Natural killer cell (primary cell): Measurements from ENCODE around the gene ROBO2. TPM values are rescaled to one million over a fixed set of nuclear protein-coding genes. Genes with fewer than 3 reads are reported as not detected.

Source experiments
- ATAC-seq, 3 donors: fragments of 150-1000 bp in 2 of 3; fragments of 200-7000 bp in 1 of 3; cut with Tn5 transposase; 1 replicate in 1 of 3; 2 replicates in 2 of 3; pipeline ENCODE4 v1.10.0; 2021; ENCODE audit warnings: mild to moderate bottlenecking in 2 of 3, moderate library complexity in 2 of 3
- DNase-seq, 2 donors: peaks; one replicate each; pipeline versions ENCODE4 v3.0.0 to v3.0.0-alpha.2; 2013 to 2021; ENCODE audit warnings: mixed read lengths in 1 of 2
- H3K27ac ChIP-seq: one replicate; pipeline ENCODE4 v1.5.1; 2013; ENCODE audit warnings: mild to moderate bottlenecking, low read length
- H3K27me3 ChIP-seq: one replicate; pipeline ENCODE4 v1.6.1; 2013; ENCODE audit warnings: low read length; ENCODE audit not compliant: control insufficient read depth, insufficient read depth
- H3K36me3 ChIP-seq: one replicate; pipeline ENCODE4 v1.6.1; 2013; ENCODE audit warnings: low read length; ENCODE audit not compliant: control insufficient read depth, insufficient read depth
- H3K4me1 ChIP-seq: one replicate; pipeline ENCODE4 v1.6.1; 2013; ENCODE audit warnings: low read length; ENCODE audit not compliant: control insufficient read depth, insufficient read depth
- H3K4me3 ChIP-seq: one replicate; pipeline ENCODE4 v1.5.1; 2013; ENCODE audit warnings: low read length
- H3K9me3 ChIP-seq: one replicate; pipeline ENCODE4 v1.6.1; 2013; ENCODE audit warnings: low read length; ENCODE audit not compliant: control insufficient read depth, insufficient read depth
- H3K27ac Mint-ChIP-seq, 2 donors: one replicate each; pipeline ENCODE4 v1.8.0; 2022; ENCODE audit warnings: mild to moderate bottlenecking in 2 of 2, mixed read lengths in 2 of 2, moderate library complexity in 1 of 2
- H3K27me3 Mint-ChIP-seq, 2 donors: one replicate each; pipeline ENCODE4 v1.8.0; 2022; ENCODE audit warnings: low read depth in 2 of 2, mixed read lengths in 2 of 2
- H3K36me3 Mint-ChIP-seq: one replicate; pipeline ENCODE4 v1.8.0; 2022; ENCODE audit warnings: mixed read lengths
- H3K4me1 Mint-ChIP-seq, 2 donors: one replicate each; pipeline ENCODE4 v1.8.0; 2022; ENCODE audit warnings: mixed read lengths in 2 of 2
- H3K4me3 Mint-ChIP-seq: one replicate; pipeline ENCODE4 v1.8.0; 2022; ENCODE audit warnings: mild to moderate bottlenecking, moderate library complexity, mixed read lengths
- H3K9me3 Mint-ChIP-seq, 2 donors: one replicate each; pipeline ENCODE4 v1.8.0; 2022; ENCODE audit warnings: mixed read lengths in 2 of 2
- WGBS: methylation state at CpG from one replicate; pipeline ENCODE4 v1.1.7; 2013; ENCODE audit warnings: missing lambda C conversion rate; ENCODE audit not compliant: insufficient coverage; 5-methylcytosine and 5-hydroxymethylcytosine counted together
- intact Hi-C: fragments of 100-400 bp; cut with micrococcal nuclease; formaldehyde crosslinking; loops from one replicate; pipeline ENCODE4 v1.14.2; 2022
- total RNA-seq, 4 donors: library from RNA; stranded (reverse); fragments of 120-200 nt in 1 of 4; gene quantifications; one replicate each; pipeline versions ENCODE4 v1.2.3 to v1.2.4, GENCODE V29; 2013 to 2022
- TF ChIP-seq, protein P1 (sequence below): fragments of 200-600 bp; IDR thresholded peaks from one replicate; pipeline ENCODE4 v1.8.0; 2022; ENCODE audit warnings: antibody characterized with exemption

The ROBO2 gene
- total RNA-seq, 3 donors from 2014 or later (not counting 1 experiment from before 2014, with no cell fraction given) = not detected

DNA sequence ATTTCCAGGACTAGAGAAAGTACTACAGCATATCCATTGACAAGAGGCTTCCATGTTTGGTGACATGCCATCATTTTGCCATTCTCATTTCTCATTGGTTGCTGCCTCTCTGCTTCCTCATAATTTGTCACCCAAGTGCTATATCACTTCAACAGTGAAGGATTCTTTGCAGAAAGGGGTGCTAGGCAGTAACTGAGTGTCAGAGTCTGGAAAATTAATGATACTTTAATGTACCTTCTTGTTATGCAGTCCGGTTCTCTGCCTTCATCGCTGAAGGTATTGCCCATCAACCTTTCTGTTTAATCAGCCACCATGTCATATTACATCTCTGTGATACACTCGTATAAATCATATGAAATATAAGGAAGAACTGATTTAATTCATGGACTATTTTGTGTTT lies 550.3 kb downstream of the ROBO2 start:
- no peaks in the 10 kb centered on the region for H3K27me3 Mint-ChIP-seq
- Histone ChIP-seq H3K4me1 (no peaks in the 10 kb centered on the region), H3K9me3 (no peaks in the 10 kb centered on the region), H3K27me3 (no peaks in the 10 kb centered on the region), H3K36me3 (no peaks in the 10 kb centered on the region), H3K27ac (no peak overlapping the region), H3K4me3 (no peak overlapping the region)
- DNase-seq = no peak
- no peaks in the 10 kb centered on the region for H3K4me1 Mint-ChIP-seq
- H3K9me3 Mint-ChIP-seq = peaks cover 10 to 11% of the 10 kb centered on the region in 2 donors
- no peak overlapping the region for H3K27ac Mint-ChIP-seq
- TF ChIP-seq, protein P1, sequence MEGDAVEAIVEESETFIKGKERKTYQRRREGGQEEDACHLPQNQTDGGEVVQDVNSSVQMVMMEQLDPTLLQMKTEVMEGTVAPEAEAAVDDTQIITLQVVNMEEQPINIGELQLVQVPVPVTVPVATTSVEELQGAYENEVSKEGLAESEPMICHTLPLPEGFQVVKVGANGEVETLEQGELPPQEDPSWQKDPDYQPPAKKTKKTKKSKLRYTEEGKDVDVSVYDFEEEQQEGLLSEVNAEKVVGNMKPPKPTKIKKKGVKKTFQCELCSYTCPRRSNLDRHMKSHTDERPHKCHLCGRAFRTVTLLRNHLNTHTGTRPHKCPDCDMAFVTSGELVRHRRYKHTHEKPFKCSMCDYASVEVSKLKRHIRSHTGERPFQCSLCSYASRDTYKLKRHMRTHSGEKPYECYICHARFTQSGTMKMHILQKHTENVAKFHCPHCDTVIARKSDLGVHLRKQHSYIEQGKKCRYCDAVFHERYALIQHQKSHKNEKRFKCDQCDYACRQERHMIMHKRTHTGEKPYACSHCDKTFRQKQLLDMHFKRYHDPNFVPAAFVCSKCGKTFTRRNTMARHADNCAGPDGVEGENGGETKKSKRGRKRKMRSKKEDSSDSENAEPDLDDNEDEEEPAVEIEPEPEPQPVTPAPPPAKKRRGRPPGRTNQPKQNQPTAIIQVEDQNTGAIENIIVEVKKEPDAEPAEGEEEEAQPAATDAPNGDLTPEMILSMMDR = no peak
- no peak for ATAC-seq
- 100% methylated on average over 1 of the region's 3 CpGs for WGBS
- intact Hi-C loops = no loop called here
- H3K36me3 Mint-ChIP-seq = no peaks in the 10 kb centered on the region
- H3K4me3 Mint-ChIP-seq = no peak overlapping the region

DNA sequence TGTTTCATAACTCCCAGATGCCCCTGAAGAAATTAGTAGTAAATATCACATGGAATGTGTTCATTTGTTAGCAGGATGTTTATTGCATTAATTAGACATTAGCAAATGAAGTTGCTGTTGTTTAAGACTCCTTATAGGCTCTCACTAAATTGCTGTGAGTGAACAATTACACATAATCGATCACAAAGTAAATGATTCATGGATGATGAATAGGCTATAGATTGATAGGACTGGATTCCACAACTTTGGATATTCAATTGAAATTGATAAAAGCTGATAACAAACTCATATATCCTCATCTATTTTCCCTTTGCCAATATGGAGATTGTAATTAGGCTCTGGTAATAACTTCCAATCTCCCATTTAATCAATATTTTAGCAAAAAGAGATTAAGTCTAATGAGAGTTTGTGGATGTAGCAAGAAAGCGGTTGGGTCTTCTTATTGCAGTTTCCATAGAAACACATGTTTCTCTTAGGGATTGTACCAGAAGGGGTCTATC lies 555.5 kb downstream of the ROBO2 start:
- ATAC-seq (no peak), DNase-seq (no peak)
- TF ChIP-seq, protein P1 = no peak
- Mint-ChIP-seq H3K4me3 (no peak overlapping the region), H3K9me3 (peaks cover 7 to 9% of the 10 kb centered on the region in 2 donors), H3K27me3 (no peaks in the 10 kb centered on the region), H3K27ac (no peak overlapping the region), H3K4me1 (no peaks in the 10 kb centered on the region), H3K36me3 (no peaks in the 10 kb centered on the region)
- Histone ChIP-seq H3K4me1 (no peaks in the 10 kb centered on the region), H3K9me3 (peaks cover 3% of the 10 kb centered on the region), H3K27me3 (no peaks in the 10 kb centered on the region), H3K4me3 (no peak overlapping the region), H3K27ac (no peak overlapping the region), H3K36me3 (no peaks in the 10 kb centered on the region)
- intact Hi-C loops = no loop called here
- WGBS = 100% methylated on average over 1 of the region's 2 CpGs

- TF ChIP-seq, protein P1 = no peak
- no peak overlapping the region for H3K4me3 Mint-ChIP-seq
- no peaks in the 10 kb centered on the region for H3K27me3 Mint-ChIP-seq
- H3K4me3 ChIP-seq = no peak overlapping the region
- no peaks in the 10 kb centered on the region for H3K4me1 Mint-ChIP-seq
- H3K9me3 ChIP-seq = peaks cover 12% of the 10 kb centered on the region
- intact Hi-C loops = no loop called here
- H3K36me3 Mint-ChIP-seq = no peaks in the 10 kb centered on the region
- no CpG with 5 or more reads among the region's 1 CpG for WGBS
- no peaks in the 10 kb centered on the region for H3K27me3 ChIP-seq
- no peak overlapping the region for H3K27ac Mint-ChIP-seq
- no peaks in the 10 kb centered on the region for H3K36me3 ChIP-seq
- H3K9me3 Mint-ChIP-seq = peaks cover 6 to 12% of the 10 kb centered on the region in 2 donors
- ATAC-seq (no peak), DNase-seq (no peak)
- no peak overlapping the region for H3K27ac ChIP-seq
- H3K4me1 ChIP-seq = no peaks in the 10 kb centered on the region
Observed at GRCh38 chr3:77599948-77600347, 560.0 kb downstream of the ROBO2 start.

GRCh38 chr3:77601823-77602415 lies 562.0 kb downstream of the ROBO2 start:
- H3K9me3 Mint-ChIP-seq = peaks cover 6 to 12% of the 10 kb centered on the region in 2 donors
- H3K4me3 ChIP-seq = no peak overlapping the region
- no peaks in the 10 kb centered on the region for H3K27me3 Mint-ChIP-seq
- no peaks in the 10 kb centered on the region for H3K36me3 ChIP-seq
- no peaks in the 10 kb centered on the region for H3K36me3 Mint-ChIP-seq
- no peaks in the 10 kb centered on the region for H3K4me1 ChIP-seq
- H3K27ac ChIP-seq = no peak overlapping the region
- TF ChIP-seq, protein P1 = no peak
- intact Hi-C loops = no loop called here
- DNase-seq = no peak
- H3K27me3 ChIP-seq = no peaks in the 10 kb centered on the region
- H3K4me1 Mint-ChIP-seq = no peaks in the 10 kb centered on the region
- ATAC-seq = no peak
- WGBS = 81% methylated on average over 9 of the region's 9 CpGs
- H3K4me3 Mint-ChIP-seq = no peak overlapping the region
- peaks cover 12% of the 10 kb centered on the region for H3K9me3 ChIP-seq
- no peak overlapping the region for H3K27ac Mint-ChIP-seq
